BE2C (cell line): Measurements from ENCODE around the gene PDP2. TPM values are rescaled to one million over a fixed set of nuclear protein-coding genes. Genes with fewer than 3 reads are reported as not detected.
A peak's percentile ranks its signal among the peaks of the same experiment; 100 is the strongest.

Source experiments
- DNase-seq: peaks from one replicate; pipeline ENCODE4 v3.0.0-alpha.2; 2020
- H3K27me3 ChIP-seq: fragments of 250-450 bp; sonication (Bioruptor Pico); 2 replicates; pipeline ENCODE4 v1.5.1; 2020; ENCODE audit warnings: mild to moderate bottlenecking
- H3K36me3 ChIP-seq: fragments of 250-450 bp; sonication (Bioruptor Pico); 2 replicates; pipeline ENCODE4 v1.5.1; 2020; ENCODE audit warnings: mild to moderate bottlenecking
- H3K4me1 ChIP-seq: fragments of 250-450 bp; sonication (Bioruptor Pico); 2 replicates; pipeline ENCODE4 v1.5.1; 2020
- H3K4me3 ChIP-seq: 2 replicates; pipeline ENCODE4 v1.5.1; 2011; ENCODE audit warnings: low read depth, low read length
- H3K9me3 ChIP-seq: fragments of 250-450 bp; sonication (Bioruptor Pico); 2 replicates; pipeline ENCODE4 v1.5.1; 2020
- polyA plus RNA-seq: library from polyadenylated mRNA; unstranded; fragments of >200 nt; gene quantifications from one replicate; pipeline ENCODE4 v1.2.1, GENCODE V29; 2012; ENCODE audit warnings: low read depth, missing spikeins; ENCODE audit not compliant: insufficient read length, insufficient read depth
- TF ChIP-seq, protein P1 (sequence below): IDR thresholded peaks from 2 replicates; pipeline ENCODE4 v1.5.1; 2012; ENCODE audit warnings: mild to moderate bottlenecking, low read depth, low read length

PDP2 gene, protein sequence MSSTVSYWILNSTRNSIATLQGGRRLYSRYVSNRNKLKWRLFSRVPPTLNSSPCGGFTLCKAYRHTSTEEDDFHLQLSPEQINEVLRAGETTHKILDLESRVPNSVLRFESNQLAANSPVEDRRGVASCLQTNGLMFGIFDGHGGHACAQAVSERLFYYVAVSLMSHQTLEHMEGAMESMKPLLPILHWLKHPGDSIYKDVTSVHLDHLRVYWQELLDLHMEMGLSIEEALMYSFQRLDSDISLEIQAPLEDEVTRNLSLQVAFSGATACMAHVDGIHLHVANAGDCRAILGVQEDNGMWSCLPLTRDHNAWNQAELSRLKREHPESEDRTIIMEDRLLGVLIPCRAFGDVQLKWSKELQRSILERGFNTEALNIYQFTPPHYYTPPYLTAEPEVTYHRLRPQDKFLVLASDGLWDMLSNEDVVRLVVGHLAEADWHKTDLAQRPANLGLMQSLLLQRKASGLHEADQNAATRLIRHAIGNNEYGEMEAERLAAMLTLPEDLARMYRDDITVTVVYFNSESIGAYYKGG
- 15.8 TPM for polyA plus RNA-seq

- Histone ChIP-seq H3K27me3 (no peaks in the 10 kb centered on the region), H3K4me3 (peak within 1 kb of the TSS; percentile 92), H3K9me3 (no peaks in the 10 kb centered on the region), H3K4me1 (peaks cover 6% of the 10 kb centered on the region; the same call in 1 of the 2 replicates), H3K36me3 (peaks cover 18% of the 10 kb centered on the region)
- DNase-seq: peak; percentile 98
- TF ChIP-seq, protein P1, sequence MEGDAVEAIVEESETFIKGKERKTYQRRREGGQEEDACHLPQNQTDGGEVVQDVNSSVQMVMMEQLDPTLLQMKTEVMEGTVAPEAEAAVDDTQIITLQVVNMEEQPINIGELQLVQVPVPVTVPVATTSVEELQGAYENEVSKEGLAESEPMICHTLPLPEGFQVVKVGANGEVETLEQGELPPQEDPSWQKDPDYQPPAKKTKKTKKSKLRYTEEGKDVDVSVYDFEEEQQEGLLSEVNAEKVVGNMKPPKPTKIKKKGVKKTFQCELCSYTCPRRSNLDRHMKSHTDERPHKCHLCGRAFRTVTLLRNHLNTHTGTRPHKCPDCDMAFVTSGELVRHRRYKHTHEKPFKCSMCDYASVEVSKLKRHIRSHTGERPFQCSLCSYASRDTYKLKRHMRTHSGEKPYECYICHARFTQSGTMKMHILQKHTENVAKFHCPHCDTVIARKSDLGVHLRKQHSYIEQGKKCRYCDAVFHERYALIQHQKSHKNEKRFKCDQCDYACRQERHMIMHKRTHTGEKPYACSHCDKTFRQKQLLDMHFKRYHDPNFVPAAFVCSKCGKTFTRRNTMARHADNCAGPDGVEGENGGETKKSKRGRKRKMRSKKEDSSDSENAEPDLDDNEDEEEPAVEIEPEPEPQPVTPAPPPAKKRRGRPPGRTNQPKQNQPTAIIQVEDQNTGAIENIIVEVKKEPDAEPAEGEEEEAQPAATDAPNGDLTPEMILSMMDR: no peak
Observed at GRCh38 chr16:66880288-66881013, at the start of gene PDP2. PDP2 (plus strand) TSS chr16:66880515; CDS start chr16:66884285, 3,770 bp downstream.

DNA sequence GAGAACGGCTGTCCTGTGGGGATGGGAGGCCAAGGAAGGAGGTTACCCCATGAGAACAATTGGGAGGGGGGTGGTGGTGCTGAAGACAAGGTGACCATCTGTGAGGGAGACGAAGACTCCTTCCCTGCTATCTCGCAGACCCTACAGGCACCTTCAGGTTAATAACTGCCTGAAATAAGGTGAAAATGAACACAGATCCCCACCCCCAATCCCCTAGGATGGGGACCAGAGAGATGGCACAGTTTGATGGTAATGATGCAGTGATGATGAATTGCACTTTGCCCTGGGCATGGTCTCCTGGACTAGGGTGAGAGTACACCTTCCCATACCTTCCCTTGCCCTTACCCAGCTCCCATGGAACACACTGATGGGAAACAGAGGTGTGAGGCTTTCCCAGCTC, 48.1 kb upstream of the PDP2 start:
- no peaks in the 10 kb centered on the region for H3K9me3 ChIP-seq
- H3K4me3 ChIP-seq: no peak overlapping the region
- TF ChIP-seq, protein P1: no peak
- H3K4me1 ChIP-seq: peaks cover 3% of the 10 kb centered on the region
- peaks cover 6% of the 10 kb centered on the region for H3K36me3 ChIP-seq
- DNase-seq: no peak
- no peaks in the 10 kb centered on the region for H3K27me3 ChIP-seq

DNA sequence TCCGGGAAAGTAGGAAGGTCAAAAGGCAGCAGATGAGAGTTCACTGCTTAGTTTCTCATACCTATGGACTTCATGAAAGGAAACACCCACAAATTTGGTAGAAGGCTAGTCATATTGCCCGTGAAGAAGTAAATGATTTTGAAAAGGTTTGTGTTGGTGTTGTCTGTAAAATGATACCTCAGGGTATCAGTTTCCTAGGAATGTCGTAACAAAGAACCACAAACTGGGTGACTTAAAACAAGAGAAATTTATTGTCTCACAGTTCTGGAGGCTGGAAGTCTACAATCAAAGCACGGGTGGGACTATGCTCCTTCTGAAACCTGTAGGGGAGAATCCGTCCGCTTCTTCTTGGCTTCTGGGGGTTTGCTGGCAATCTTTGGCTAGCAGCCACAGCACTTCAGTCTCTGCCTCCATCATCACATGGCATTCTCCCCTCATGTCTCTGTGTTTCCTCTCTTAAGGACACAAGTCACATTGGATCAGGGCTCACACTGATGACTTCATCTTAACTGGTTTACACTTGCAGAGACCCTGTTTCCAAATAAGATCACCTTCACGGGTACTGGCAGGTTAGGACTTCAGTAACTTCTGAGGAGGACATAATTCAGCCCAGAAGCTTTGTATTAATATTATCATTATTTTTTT, 47.5 kb upstream of the PDP2 start:
- Histone ChIP-seq H3K27me3 (no peaks in the 10 kb centered on the region), H3K4me3 (no peak overlapping the region), H3K36me3 (peaks cover 4% of the 10 kb centered on the region), H3K9me3 (no peaks in the 10 kb centered on the region), H3K4me1 (peaks cover 3% of the 10 kb centered on the region)
- TF ChIP-seq, protein P1: no peak
- DNase-seq: no peak

DNA sequence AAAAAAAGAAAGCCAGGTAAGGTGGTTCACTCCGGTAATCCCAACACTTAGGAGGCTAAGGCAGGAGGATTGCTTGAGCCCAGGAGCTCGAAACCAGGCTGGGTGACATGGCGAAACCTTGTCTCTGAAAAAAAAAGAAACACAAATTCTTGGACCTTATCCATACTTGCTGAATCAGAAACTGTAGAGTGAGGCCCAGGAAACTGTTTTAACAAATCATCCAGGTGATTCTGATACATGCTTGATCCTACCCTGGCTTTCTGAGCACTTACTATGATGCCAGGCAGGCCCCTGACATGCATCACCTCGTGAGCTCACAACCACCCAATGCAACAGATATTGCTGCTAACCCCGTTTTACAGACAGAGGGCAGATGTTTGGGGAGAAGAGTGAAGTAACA, 45.6 kb upstream of the PDP2 start:
- TF ChIP-seq, protein P1: no peak
- Histone ChIP-seq H3K27me3 (no peaks in the 10 kb centered on the region), H3K36me3 (no peaks in the 10 kb centered on the region), H3K9me3 (no peaks in the 10 kb centered on the region), H3K4me1 (no peaks in the 10 kb centered on the region), H3K4me3 (no peak overlapping the region)
- no peak for DNase-seq

DNA sequence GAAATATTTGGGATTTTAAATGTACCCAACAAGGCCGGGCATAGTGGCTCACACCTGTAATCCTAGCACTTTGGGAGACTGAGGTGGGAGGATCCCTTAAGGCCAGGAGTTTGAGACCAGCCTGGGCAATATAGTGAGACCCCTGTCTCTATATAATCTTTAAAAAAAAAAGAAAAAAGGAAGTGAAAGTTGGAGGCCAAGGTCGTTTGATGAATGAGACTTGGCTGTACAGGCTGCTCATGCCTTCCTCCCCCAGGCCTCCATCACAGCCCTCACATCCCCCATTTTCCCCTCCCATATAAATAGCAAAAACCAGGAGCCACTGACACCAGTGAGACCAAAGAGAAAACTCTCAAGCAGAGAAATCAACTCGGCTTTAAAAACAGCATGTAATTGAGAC, 39.4 kb upstream of the PDP2 start:
- Histone ChIP-seq H3K36me3 (no peaks in the 10 kb centered on the region), H3K4me1 (peaks cover 4% of the 10 kb centered on the region), H3K9me3 (no peaks in the 10 kb centered on the region), H3K27me3 (peaks cover 28% of the 10 kb centered on the region), H3K4me3 (no peak overlapping the region)
- no peak for DNase-seq
- TF ChIP-seq, protein P1: no peak
